K562 (cell line): ENCODE measurements around the gene ARL4D. TPM values are rescaled to one million over a fixed set of nuclear protein-coding genes. Genes with fewer than 3 reads are reported as not detected.

Experiments
- ARHGAP35 ChIP-seq: fragments of 450-650 bp; IDR thresholded peaks from 2 replicates; pipeline ENCODE4 v1.6.1; 2018; ENCODE audit not compliant: partially characterized antibody
- CBFB ChIP-seq: sonication (generic); formaldehyde crosslinking; IDR thresholded peaks from 2 replicates; pipeline ENCODE4 v1.4.0; 2020; ENCODE audit warnings: mild to moderate bottlenecking, missing genetic modification reagents
- CHD2 ChIP-seq: IDR thresholded peaks from 2 replicates; pipeline ENCODE4 v1.6.1; 2011; ENCODE audit warnings: low read depth, low read length
- CXXC5 ChIP-seq: fragments of 250-450 bp; sonication (Bioruptor Pico); IDR thresholded peaks from 2 replicates; pipeline ENCODE4 v1.8.0; 2022; ENCODE audit warnings: inconsistent platforms, mild to moderate bottlenecking, moderate library complexity
- FOXJ2 ChIP-seq: fragments of 200-800 bp; sonication (Bioruptor generic); IDR thresholded peaks from 2 replicates; pipeline ENCODE4 v1.6.1; 2016; ENCODE audit warnings: missing genetic modification characterization, missing compliant biosample characterization
- FOXK2 ChIP-seq, 2 experiments: fragments of 450-650 bp; IDR thresholded peaks in 1 of 2; conservative IDR thresholded peaks in 1 of 2; 2 replicates each; pipeline ENCODE4 v1.6.1; 2016; ENCODE audit warnings: low read depth in 2 of 2, mild to moderate bottlenecking in 1 of 2
- HEY1 ChIP-seq: fragments of 250-450 bp; sonication (Bioruptor Pico); IDR thresholded peaks from 2 replicates; pipeline ENCODE4 v1.5.0; 2020; ENCODE audit warnings: mild to moderate bottlenecking, moderate library complexity, borderline replicate concordance
- HMG20B ChIP-seq: fragments of 250-450 bp; sonication (Bioruptor Pico); IDR thresholded peaks from 2 replicates; pipeline ENCODE4 v1.5.0; 2021; ENCODE audit warnings: mild to moderate bottlenecking
- LARP7 ChIP-seq: fragments of 450-650 bp; IDR thresholded peaks from 2 replicates; pipeline ENCODE4 v1.6.1; 2016
- MTA3 ChIP-seq: fragments of 450-650 bp; formaldehyde crosslinking; IDR thresholded peaks from 2 replicates; pipeline ENCODE4 v1.6.1; 2017; ENCODE audit warnings: mild to moderate bottlenecking, borderline replicate concordance
- POLR2A ChIP-seq: fragments of 450-650 bp; conservative IDR thresholded peaks from 2 replicates; pipeline ENCODE4 v1.6.1; 2016
- PTBP1 ChIP-seq: fragments of 200-400 bp; formaldehyde crosslinking; IDR thresholded peaks from 2 replicates; pipeline ENCODE4 v1.6.1; 2017; ENCODE audit warnings: low read depth, low read length
- RAD51 ChIP-seq: fragments of 450-650 bp; IDR thresholded peaks from 2 replicates; pipeline ENCODE4 v1.7.1; 2016; ENCODE audit warnings: low read depth, mild to moderate bottlenecking, borderline replicate concordance
- TGIF2 ChIP-seq: sonication (generic); formaldehyde crosslinking; IDR thresholded peaks from 2 replicates; pipeline ENCODE4 v1.8.1; 2022; ENCODE audit warnings: mild to moderate bottlenecking, missing genetic modification reagents, moderate library complexity
- ZC3H11A ChIP-seq: IDR thresholded peaks from 2 replicates; pipeline ENCODE4 v1.6.1; 2012; ENCODE audit warnings: low read depth, low read length, improper control_type of control experiment
- ZNF174 ChIP-seq: fragments of 250-450 bp; sonication (Bioruptor Pico); IDR thresholded peaks from 2 replicates; pipeline ENCODE4 v1.4.0; 2020; ENCODE audit warnings: mild to moderate bottlenecking
- polyA plus RNA-seq, 8 experiments: library from polyadenylated mRNA; depleted of rRNA in 4 of 8; stranded (reverse) in 5 of 8; unstranded in 3 of 8; fragments of >200 nt; fragmentation: Nextera tagmentation in 2 of 8; fragmentation: Illumina TruSeq in 1 of 8; extraction: Ambion mirVana in 2 of 8; extraction: Trizol in 1 of 8; gene quantifications; 2 replicates each; pipeline versions ENCODE4 v1.2.1 to v1.2.3, GENCODE V29; 2011 to 2014; ENCODE audit warnings: inconsistent platforms in 1 of 8, missing spikeins in 1 of 8
- total RNA-seq, 7 experiments: library from RNA; depleted of rRNA in 6 of 7; stranded (reverse); fragments of >200 nt in 6 of 7; fragmentation: Illumina TruSeq in 2 of 7; extraction: Trizol in 2 of 7; gene quantifications; 2 replicates each; pipeline versions ENCODE4 v1.2.1 to v1.2.3, GENCODE V29; 2011 to 2021; ENCODE audit warnings: low replicate concordance in 1 of 7
- TF ChIP-seq, protein P1 (sequence below): sonication (generic); formaldehyde crosslinking; IDR thresholded peaks from 2 replicates; pipeline ENCODE4 v1.8.1; 2022; ENCODE audit warnings: missing genetic modification reagents
- TF ChIP-seq, protein P2 (sequence below): fragments of 250-450 bp; sonication (Bioruptor Pico); IDR thresholded peaks from 2 replicates; pipeline ENCODE4 v1.5.0; 2020; ENCODE audit warnings: mild to moderate bottlenecking, borderline replicate concordance
- TF ChIP-seq, protein P3 (sequence below), 2 experiments: fragments of 450-650 bp; IDR thresholded peaks; 2 replicates each; pipeline ENCODE4 v1.6.1; 2016
- TF ChIP-seq, protein P4 (sequence below): fragments of 450-650 bp; IDR thresholded peaks from 2 replicates; pipeline ENCODE4 v1.6.1; 2017; ENCODE audit warnings: antibody characterized with exemption
- TF ChIP-seq, protein P5 (sequence below): fragments of 250-450 bp; sonication (Bioruptor Pico); IDR thresholded peaks from 2 replicates; pipeline ENCODE4 v1.8.0; 2021; ENCODE audit warnings: moderate library complexity, mild to moderate bottlenecking, inconsistent platforms

ARL4D gene
- total and polyA plus RNA-seq, 9 of the 15 experiments (the other 6 are each of a cell fraction or from before 2014, with no cell fraction given) = 0.07 to 0.53 (median 0.28) TPM; not detected in 1

DNA sequence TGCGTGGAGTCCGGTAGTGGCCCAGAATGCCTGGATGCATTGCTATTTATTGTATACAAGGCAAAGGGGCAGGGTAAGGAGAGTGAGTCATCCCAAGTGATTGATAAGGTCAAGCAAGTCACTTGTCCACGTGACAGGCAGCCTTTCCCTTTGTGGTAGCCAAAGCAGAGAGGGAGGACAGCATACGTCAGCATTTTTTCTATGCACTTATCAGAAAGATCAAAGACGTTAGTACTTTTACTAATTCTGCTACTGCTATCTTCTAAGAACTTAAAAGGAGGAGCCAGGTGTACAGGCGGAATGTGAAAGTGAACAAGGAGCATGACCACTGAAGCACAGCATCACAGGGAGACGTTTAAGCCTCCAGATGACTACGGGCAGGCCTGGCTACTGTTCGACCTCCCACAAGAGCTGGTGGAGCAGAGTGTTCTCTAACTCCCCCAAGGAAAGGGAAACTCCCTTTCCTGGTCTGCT is 47.9 kb upstream of the ARL4D start (continued):
- TF ChIP-seq HEY1 (no peak), CHD2 (no peak), POLR2A (no peak), ZC3H11A (no peak), ARHGAP35 (no peak), CXXC5 (CRISPR knock-in tag) (no peak; the same call in 1 of the 2 replicates), LARP7 (no peak), TGIF2 (CRISPR knock-in tag) (no peak), HMG20B (CRISPR knock-in tag) (no peak), MTA3 (no peak), FOXJ2 (tag) (no peak), CBFB (CRISPR knock-in tag) (no peak), RAD51 (peak; percentile 83), FOXK2 (conservative IDR thresholded peaks at IDR 0.05 in 1 of 2, IDR thresholded peaks at IDR 0.05 in 1 of 2; ENCODE audit: low read depth in 2 of 2) (peak; percentile 36 to 50; a peak in 2 of 4 replicates), ZNF174 (no peak), PTBP1 (no peak)
- TF ChIP-seq, protein P1, sequence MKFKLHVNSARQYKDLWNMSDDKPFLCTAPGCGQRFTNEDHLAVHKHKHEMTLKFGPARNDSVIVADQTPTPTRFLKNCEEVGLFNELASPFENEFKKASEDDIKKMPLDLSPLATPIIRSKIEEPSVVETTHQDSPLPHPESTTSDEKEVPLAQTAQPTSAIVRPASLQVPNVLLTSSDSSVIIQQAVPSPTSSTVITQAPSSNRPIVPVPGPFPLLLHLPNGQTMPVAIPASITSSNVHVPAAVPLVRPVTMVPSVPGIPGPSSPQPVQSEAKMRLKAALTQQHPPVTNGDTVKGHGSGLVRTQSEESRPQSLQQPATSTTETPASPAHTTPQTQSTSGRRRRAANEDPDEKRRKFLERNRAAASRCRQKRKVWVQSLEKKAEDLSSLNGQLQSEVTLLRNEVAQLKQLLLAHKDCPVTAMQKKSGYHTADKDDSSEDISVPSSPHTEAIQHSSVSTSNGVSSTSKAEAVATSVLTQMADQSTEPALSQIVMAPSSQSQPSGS = no peak
- TF ChIP-seq, protein P2, sequence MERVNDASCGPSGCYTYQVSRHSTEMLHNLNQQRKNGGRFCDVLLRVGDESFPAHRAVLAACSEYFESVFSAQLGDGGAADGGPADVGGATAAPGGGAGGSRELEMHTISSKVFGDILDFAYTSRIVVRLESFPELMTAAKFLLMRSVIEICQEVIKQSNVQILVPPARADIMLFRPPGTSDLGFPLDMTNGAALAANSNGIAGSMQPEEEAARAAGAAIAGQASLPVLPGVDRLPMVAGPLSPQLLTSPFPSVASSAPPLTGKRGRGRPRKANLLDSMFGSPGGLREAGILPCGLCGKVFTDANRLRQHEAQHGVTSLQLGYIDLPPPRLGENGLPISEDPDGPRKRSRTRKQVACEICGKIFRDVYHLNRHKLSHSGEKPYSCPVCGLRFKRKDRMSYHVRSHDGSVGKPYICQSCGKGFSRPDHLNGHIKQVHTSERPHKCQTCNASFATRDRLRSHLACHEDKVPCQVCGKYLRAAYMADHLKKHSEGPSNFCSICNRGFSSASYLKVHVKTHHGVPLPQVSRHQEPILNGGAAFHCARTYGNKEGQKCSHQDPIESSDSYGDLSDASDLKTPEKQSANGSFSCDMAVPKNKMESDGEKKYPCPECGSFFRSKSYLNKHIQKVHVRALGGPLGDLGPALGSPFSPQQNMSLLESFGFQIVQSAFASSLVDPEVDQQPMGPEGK (CRISPR knock-in tag) = no peak
- TF ChIP-seq, protein P3, sequence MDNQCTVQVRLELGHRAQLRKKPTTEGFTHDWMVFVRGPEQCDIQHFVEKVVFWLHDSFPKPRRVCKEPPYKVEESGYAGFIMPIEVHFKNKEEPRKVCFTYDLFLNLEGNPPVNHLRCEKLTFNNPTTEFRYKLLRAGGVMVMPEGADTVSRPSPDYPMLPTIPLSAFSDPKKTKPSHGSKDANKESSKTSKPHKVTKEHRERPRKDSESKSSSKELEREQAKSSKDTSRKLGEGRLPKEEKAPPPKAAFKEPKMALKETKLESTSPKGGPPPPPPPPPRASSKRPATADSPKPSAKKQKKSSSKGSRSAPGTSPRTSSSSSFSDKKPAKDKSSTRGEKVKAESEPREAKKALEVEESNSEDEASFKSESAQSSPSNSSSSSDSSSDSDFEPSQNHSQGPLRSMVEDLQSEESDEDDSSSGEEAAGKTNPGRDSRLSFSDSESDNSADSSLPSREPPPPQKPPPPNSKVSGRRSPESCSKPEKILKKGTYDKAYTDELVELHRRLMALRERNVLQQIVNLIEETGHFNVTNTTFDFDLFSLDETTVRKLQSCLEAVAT (IDR thresholded peaks at IDR 0.05) = no peak
- TF ChIP-seq, protein P4, sequence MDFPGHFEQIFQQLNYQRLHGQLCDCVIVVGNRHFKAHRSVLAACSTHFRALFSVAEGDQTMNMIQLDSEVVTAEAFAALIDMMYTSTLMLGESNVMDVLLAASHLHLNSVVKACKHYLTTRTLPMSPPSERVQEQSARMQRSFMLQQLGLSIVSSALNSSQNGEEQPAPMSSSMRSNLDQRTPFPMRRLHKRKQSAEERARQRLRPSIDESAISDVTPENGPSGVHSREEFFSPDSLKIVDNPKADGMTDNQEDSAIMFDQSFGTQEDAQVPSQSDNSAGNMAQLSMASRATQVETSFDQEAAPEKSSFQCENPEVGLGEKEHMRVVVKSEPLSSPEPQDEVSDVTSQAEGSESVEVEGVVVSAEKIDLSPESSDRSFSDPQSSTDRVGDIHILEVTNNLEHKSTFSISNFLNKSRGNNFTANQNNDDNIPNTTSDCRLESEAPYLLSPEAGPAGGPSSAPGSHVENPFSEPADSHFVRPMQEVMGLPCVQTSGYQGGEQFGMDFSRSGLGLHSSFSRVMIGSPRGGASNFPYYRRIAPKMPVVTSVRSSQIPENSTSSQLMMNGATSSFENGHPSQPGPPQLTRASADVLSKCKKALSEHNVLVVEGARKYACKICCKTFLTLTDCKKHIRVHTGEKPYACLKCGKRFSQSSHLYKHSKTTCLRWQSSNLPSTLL = no peak
- TF ChIP-seq, protein P5, sequence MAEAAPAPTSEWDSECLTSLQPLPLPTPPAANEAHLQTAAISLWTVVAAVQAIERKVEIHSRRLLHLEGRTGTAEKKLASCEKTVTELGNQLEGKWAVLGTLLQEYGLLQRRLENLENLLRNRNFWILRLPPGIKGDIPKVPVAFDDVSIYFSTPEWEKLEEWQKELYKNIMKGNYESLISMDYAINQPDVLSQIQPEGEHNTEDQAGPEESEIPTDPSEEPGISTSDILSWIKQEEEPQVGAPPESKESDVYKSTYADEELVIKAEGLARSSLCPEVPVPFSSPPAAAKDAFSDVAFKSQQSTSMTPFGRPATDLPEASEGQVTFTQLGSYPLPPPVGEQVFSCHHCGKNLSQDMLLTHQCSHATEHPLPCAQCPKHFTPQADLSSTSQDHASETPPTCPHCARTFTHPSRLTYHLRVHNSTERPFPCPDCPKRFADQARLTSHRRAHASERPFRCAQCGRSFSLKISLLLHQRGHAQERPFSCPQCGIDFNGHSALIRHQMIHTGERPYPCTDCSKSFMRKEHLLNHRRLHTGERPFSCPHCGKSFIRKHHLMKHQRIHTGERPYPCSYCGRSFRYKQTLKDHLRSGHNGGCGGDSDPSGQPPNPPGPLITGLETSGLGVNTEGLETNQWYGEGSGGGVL (CRISPR knock-in tag) = no peak
